Smooth muscle cell (in vitro differentiated cells): ENCODE results near the gene ELL2. TPM values are rescaled to one million over a fixed set of nuclear protein-coding genes. Genes with fewer than 3 reads are reported as not detected.

ENCODE experiments used
- DNase-seq: peaks from one replicate; lab custom pipeline; 2025; ENCODE audit not compliant: unreplicated experiment; lab: John Stamatoyannopoulos, UW
- H2AFZ ChIP-seq: fragments of 200-600 bp; sonication (generic); 2 replicates; pipeline ENCODE4 v1.6.0; 2016; ENCODE audit warnings: antibody characterized with exemption, low read depth, mild to moderate bottlenecking
- H3F3A ChIP-seq: fragments of 200-600 bp; sonication (generic); 2 replicates; pipeline ENCODE4 v1.6.0; 2017; ENCODE audit warnings: antibody characterized with exemption, low read depth
- H3K27ac ChIP-seq: fragments of 200-600 bp; sonication (generic); 2 replicates; pipeline ENCODE4 v1.5.1; 2016; ENCODE audit warnings: low read depth, mild to moderate bottlenecking
- H3K27me3 ChIP-seq: fragments of 200-600 bp; sonication (generic); 2 replicates; pipeline ENCODE4 v1.6.1; 2016; ENCODE audit warnings: low read depth, mild to moderate bottlenecking
- H3K36me3 ChIP-seq: fragments of 200-600 bp; sonication (generic); 2 replicates; pipeline ENCODE4 v1.5.1; 2016; ENCODE audit warnings: low read depth
- H3K4me1 ChIP-seq: fragments of 200-600 bp; sonication (generic); 2 replicates; pipeline ENCODE4 v1.5.1; 2016; ENCODE audit warnings: low read depth
- H3K4me2 ChIP-seq: fragments of 200-600 bp; sonication (generic); 2 replicates; pipeline ENCODE4 v1.6.0; 2016; ENCODE audit warnings: mild to moderate bottlenecking
- H3K4me3 ChIP-seq: fragments of 200-600 bp; sonication (generic); 2 replicates; pipeline ENCODE4 v1.5.1; 2016; ENCODE audit warnings: mild to moderate bottlenecking
- H3K79me2 ChIP-seq: fragments of 200-600 bp; sonication (generic); 2 replicates; pipeline ENCODE4 v1.6.0; 2016; ENCODE audit warnings: low read depth, mild to moderate bottlenecking
- H3K9ac ChIP-seq: fragments of 200-600 bp; sonication (generic); 2 replicates; pipeline ENCODE4 v1.6.0; 2016; ENCODE audit warnings: low read depth
- H3K9me3 ChIP-seq: fragments of 200-600 bp; sonication (generic); replicated peaks from 2 replicates; pipeline ENCODE4 v1.5.1; 2016; ENCODE audit warnings: low read depth
- H4K20me1 ChIP-seq: fragments of 200-600 bp; sonication (generic); 2 replicates; pipeline ENCODE4 v1.6.0; 2016; ENCODE audit warnings: low read depth
- CTCF ChIP-seq: fragments of 200-600 bp; sonication (generic); IDR thresholded peaks from 2 replicates; pipeline ENCODE4 v1.5.1; 2017; ENCODE audit warnings: borderline replicate concordance, mild to moderate bottlenecking, antibody characterized with exemption; ENCODE audit not compliant: insufficient read depth, poor library complexity, severe bottlenecking
- WGBS: methylation state at CpG from one replicate; pipeline ENCODE4 v1.1.7; 2016; ENCODE audit warnings: low lambda C conversion rate; 5-methylcytosine and 5-hydroxymethylcytosine counted together
- polyA plus RNA-seq: library from polyadenylated mRNA; unstranded; fragments of >200 nt; fragmentation: Nextera tagmentation; extraction: Ambion mirVana; gene quantifications from 2 replicates; pipeline ENCODE4 v1.2.1, GENCODE V29; 2016
- total RNA-seq: library from RNA; depleted of rRNA; stranded (reverse); fragments of >200 nt; gene quantifications from 2 replicates; pipeline ENCODE4 v1.2.3, GENCODE V29; 2014

Gene ELL2
- total and polyA plus RNA-seq, 2 experiments from 2014 or later = 14.4 to 49.9 TPM

- Histone ChIP-seq H3K27ac (no peak overlapping the region), H4K20me1 (no peaks in the 10 kb centered on the region), H3K27me3 (no peaks in the 10 kb centered on the region), H3K4me2 (no peak overlapping the region), H3K9me3 (no peaks in the 10 kb centered on the region), H3K36me3 (no peaks in the 10 kb centered on the region), H3K4me1 (peaks cover 2% of the 10 kb centered on the region), H3F3A (no peaks in the 10 kb centered on the region), H3K9ac (no peak overlapping the region), H2AFZ (no peak overlapping the region), H3K79me2 (no peaks in the 10 kb centered on the region), H3K4me3 (no peak overlapping the region)
- WGBS = 83% methylated on average over 5 of the region's 5 CpGs
- DNase-seq = no peak
- no peak for TF ChIP-seq CTCF
These were observed 81.3 kb downstream of the ELL2 start for GRCh38 chr5:95880081-95880926.

GRCh38 chr5:95879661-95880060 is 82.0 kb downstream of the ELL2 start:
- H3K4me2 ChIP-seq = no peak overlapping the region
- H3K4me3 ChIP-seq = no peak overlapping the region
- DNase-seq = no peak
- no peaks in the 10 kb centered on the region for H3K79me2 ChIP-seq
- 94% methylated on average over 5 of the region's 5 CpGs for WGBS
- no peak overlapping the region for H3K9ac ChIP-seq
- H3F3A ChIP-seq = no peaks in the 10 kb centered on the region
- no peaks in the 10 kb centered on the region for H3K36me3 ChIP-seq
- no peaks in the 10 kb centered on the region for H4K20me1 ChIP-seq
- H3K27me3 ChIP-seq = no peaks in the 10 kb centered on the region
- H3K4me1 ChIP-seq = peaks cover 2% of the 10 kb centered on the region
- H3K9me3 ChIP-seq = no peaks in the 10 kb centered on the region
- no peak overlapping the region for H3K27ac ChIP-seq
- TF ChIP-seq CTCF = no peak
- no peak overlapping the region for H2AFZ ChIP-seq

GRCh38 chr5:95878417-95879323 is 83.0 kb downstream of the ELL2 start:
- no peaks in the 10 kb centered on the region for H3K36me3 ChIP-seq
- DNase-seq = no peak
- no peak overlapping the region for H3K4me2 ChIP-seq
- H3K9me3 ChIP-seq = no peaks in the 10 kb centered on the region
- H2AFZ ChIP-seq = no peak overlapping the region
- WGBS = 68% methylated on average over 8 of the region's 8 CpGs
- H3K79me2 ChIP-seq = no peaks in the 10 kb centered on the region
- H3K27me3 ChIP-seq = no peaks in the 10 kb centered on the region
- H4K20me1 ChIP-seq = no peaks in the 10 kb centered on the region
- no peaks in the 10 kb centered on the region for H3F3A ChIP-seq
- H3K27ac ChIP-seq = no peak overlapping the region
- no peak overlapping the region for H3K4me3 ChIP-seq
- no peaks in the 10 kb centered on the region for H3K4me1 ChIP-seq
- H3K9ac ChIP-seq = no peak overlapping the region
- TF ChIP-seq CTCF = no peak
